Duodenal mucosa (tissue), 2 donors: ENCODE results near the gene WDR53.

Experiments used
- H3K27ac ChIP-seq: one replicate; pipeline ENCODE4 v1.7.0; 2013; ENCODE audit warnings: low read depth, low read length
- H3K27me3 ChIP-seq, 2 donors: one replicate each; pipeline ENCODE4 v1.7.0; 2013; ENCODE audit warnings: low read length in 2 of 2, control low read depth in 1 of 2; ENCODE audit not compliant: insufficient read depth in 2 of 2, control insufficient read depth in 1 of 2
- H3K36me3 ChIP-seq, 2 donors: one replicate each; pipeline ENCODE4 v1.7.0; 2013; ENCODE audit warnings: low read length in 2 of 2, control low read depth in 1 of 2; ENCODE audit not compliant: insufficient read depth in 2 of 2, control insufficient read depth in 1 of 2
- H3K4me1 ChIP-seq, 2 donors: one replicate each; pipeline ENCODE4 v1.7.0; 2013; ENCODE audit warnings: low read length in 2 of 2, control low read depth in 1 of 2; ENCODE audit not compliant: insufficient read depth in 2 of 2, control insufficient read depth in 1 of 2
- H3K4me3 ChIP-seq, 2 donors: one replicate each; pipeline ENCODE4 v1.7.0; 2013; ENCODE audit warnings: low read length in 2 of 2, low read depth in 1 of 2
- H3K9ac ChIP-seq, 2 donors: one replicate each; pipeline ENCODE4 v1.7.0; 2013; ENCODE audit warnings: low read length in 2 of 2, low read depth in 1 of 2
- H3K9me3 ChIP-seq, 2 donors: one replicate each; pipeline ENCODE4 v1.7.0; 2013; ENCODE audit warnings: low read length in 2 of 2, control low read depth in 1 of 2; ENCODE audit not compliant: control insufficient read depth in 1 of 2

The WDR53 gene

DNA sequence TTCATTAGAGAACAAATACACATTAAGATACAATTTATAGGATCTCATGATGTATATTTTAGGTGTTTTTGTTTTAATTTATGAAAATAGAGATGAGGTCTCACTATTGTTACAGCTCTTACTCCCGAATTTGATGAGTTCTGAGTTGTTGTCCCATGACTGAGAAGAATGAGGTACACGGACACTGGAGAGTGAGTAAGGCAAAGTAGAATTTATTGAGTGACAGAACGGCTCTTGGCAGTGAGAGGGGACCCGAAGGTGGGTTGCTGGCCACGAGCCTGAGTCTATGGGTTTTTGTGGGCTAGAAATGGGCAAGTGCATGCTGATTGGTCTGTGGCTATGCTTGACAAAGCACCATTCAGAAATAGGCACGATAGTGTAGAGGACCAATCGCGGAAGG lies 61.7 kb downstream of the WDR53 start:
- Histone ChIP-seq H3K4me1 (peaks cover 0 to 4% of the 10 kb centered on the region in 2 donors), H3K4me3 (no peak overlapping the region), H3K27ac (no peak overlapping the region), H3K36me3 (no peaks in the 10 kb centered on the region), H3K9ac (no peak overlapping the region), H3K9me3 (peaks cover 0 to 4% of the 10 kb centered on the region in 2 donors), H3K27me3 (no peaks in the 10 kb centered on the region)

DNA sequence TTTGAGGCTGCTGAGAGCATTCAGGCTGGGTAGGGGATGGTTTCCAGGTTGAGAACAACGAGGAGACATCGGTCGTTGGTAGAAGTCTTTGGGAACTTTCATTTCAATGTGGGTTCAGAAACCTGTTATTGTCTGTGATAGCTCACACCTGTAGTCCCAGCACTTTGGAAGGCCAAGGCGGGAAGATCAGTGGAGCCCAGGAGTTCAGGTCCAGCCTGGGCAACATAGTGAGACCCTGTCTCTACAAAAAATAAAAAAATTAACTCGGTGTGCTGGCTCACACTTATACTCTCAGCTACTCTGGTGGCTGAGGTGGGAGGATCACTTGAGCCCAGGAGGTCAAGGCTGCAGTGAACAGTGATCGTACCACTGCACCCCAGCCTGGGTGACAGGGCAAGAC lies 63.8 kb downstream of the WDR53 start:
- Histone ChIP-seq H3K36me3 (peaks cover 0 to 3% of the 10 kb centered on the region in 2 donors), H3K27me3 (no peaks in the 10 kb centered on the region), H3K9ac (no peak overlapping the region), H3K9me3 (peaks cover 0 to 4% of the 10 kb centered on the region in 2 donors), H3K4me1 (peaks cover 9 to 17% of the 10 kb centered on the region in 2 donors), H3K4me3 (no peak overlapping the region), H3K27ac (no peak overlapping the region)
